ENCODE data around the gene XBP1. TPM values are rescaled to one million over a fixed set of nuclear protein-coding genes. Genes with fewer than 3 reads are reported as not detected.

XBP1 gene
- total RNA-seq, 1 experiment from 2014 or later, result 81.3 TPM

DNA sequence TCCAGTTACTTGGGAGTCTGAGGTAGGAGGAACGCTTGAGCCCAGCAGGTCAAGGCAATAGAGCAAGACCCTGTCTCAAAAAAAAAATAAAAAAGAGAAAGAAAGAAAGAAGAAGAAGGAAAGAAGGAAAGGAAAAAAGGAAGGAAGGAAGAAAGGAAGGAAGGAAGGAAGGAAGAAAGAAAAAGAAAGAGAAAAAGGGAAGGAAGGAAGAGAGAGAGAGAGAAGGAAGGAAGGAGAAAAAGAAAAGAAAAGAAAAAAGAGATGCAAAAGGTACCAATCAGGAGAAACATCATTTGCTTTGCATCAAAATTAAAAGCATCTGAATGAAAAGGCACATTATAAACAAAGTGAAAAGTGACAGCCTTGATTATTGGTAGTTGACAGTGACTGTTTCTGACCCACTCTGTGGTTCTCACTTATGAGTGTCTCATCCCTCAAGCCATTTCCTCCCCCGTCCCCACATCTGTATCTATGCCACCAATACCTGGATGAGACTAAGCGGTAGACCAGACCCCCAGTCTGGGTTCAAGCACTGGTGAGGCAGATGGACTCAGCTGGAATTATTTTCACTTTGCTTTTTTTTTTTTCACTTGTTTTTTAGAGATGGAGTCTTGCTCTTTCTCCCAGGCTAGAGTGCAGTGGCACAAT, 33.0 kb upstream of the XBP1 start:
- Histone ChIP-seq H2AFZ (ENCODE audit: low read depth, low read length, poor library complexity, severe bottlenecking) (no peak overlapping the region), H3K9me3 (ENCODE audit: control insufficient read depth in 1 of 2, insufficient read depth in 1 of 2, low read depth in 1 of 2, low read length in 2 of 2) (no peaks in the 10 kb centered on the region), H4K20me1 (ENCODE audit: insufficient read depth) (no peaks in the 10 kb centered on the region), H3K79me2 (ENCODE audit: insufficient read depth, low read length) (no peaks in the 10 kb centered on the region), H3K9me2 (ENCODE audit: insufficient read depth) (no peaks in the 10 kb centered on the region), H3K9ac (ENCODE audit: low read length) (no peak overlapping the region), H3K4me3 (replicated peaks in 1 of 2; ENCODE audit: low read depth in 1 of 2, low read length in 2 of 2) (no peak overlapping the region), H3K27me3 (ENCODE audit: insufficient read depth, low read length) (no peaks in the 10 kb centered on the region), H3K36me3 (ENCODE audit: control insufficient read depth in 1 of 2, insufficient read depth in 2 of 2, low read length in 2 of 2) (no peaks in the 10 kb centered on the region), H3K4me2 (ENCODE audit: low read length) (no peak overlapping the region), H3K4me1 (ENCODE audit: control insufficient read depth in 1 of 2, insufficient read depth in 2 of 2, low read length in 2 of 2) (no peaks in the 10 kb centered on the region), H3K27ac (ENCODE audit: low read depth, low read length) (no peak overlapping the region)
- ChIA-PET CTCF (no interaction called here), RAD21 (ENCODE audit: low non-redundant PET in 1 of 2, low total read pairs in 2 of 2, uncharacterized antibody in 2 of 2, unreplicated experiment in 2 of 2) (no interaction called here), POLR2A (no interaction called here)
- intact Hi-C loops (cut with micrococcal nuclease), result no loop called here
- DNase-seq (ENCODE audit: low read depth, low spot score) (no peak), ATAC-seq (no peak)
- BruUV-seq (replicated peaks), result no TSS peak
- TF ChIP-seq, protein P1, sequence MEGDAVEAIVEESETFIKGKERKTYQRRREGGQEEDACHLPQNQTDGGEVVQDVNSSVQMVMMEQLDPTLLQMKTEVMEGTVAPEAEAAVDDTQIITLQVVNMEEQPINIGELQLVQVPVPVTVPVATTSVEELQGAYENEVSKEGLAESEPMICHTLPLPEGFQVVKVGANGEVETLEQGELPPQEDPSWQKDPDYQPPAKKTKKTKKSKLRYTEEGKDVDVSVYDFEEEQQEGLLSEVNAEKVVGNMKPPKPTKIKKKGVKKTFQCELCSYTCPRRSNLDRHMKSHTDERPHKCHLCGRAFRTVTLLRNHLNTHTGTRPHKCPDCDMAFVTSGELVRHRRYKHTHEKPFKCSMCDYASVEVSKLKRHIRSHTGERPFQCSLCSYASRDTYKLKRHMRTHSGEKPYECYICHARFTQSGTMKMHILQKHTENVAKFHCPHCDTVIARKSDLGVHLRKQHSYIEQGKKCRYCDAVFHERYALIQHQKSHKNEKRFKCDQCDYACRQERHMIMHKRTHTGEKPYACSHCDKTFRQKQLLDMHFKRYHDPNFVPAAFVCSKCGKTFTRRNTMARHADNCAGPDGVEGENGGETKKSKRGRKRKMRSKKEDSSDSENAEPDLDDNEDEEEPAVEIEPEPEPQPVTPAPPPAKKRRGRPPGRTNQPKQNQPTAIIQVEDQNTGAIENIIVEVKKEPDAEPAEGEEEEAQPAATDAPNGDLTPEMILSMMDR (IDR thresholded peaks at IDR 0.05 in 2 of 3, conservative IDR thresholded peaks at IDR 0.05 in 1 of 3; ENCODE audit: borderline replicate concordance in 1 of 3, insufficient read depth in 1 of 3, low read depth in 2 of 3, low read length in 2 of 3), result no peak
- TF ChIP-seq, protein P2, sequence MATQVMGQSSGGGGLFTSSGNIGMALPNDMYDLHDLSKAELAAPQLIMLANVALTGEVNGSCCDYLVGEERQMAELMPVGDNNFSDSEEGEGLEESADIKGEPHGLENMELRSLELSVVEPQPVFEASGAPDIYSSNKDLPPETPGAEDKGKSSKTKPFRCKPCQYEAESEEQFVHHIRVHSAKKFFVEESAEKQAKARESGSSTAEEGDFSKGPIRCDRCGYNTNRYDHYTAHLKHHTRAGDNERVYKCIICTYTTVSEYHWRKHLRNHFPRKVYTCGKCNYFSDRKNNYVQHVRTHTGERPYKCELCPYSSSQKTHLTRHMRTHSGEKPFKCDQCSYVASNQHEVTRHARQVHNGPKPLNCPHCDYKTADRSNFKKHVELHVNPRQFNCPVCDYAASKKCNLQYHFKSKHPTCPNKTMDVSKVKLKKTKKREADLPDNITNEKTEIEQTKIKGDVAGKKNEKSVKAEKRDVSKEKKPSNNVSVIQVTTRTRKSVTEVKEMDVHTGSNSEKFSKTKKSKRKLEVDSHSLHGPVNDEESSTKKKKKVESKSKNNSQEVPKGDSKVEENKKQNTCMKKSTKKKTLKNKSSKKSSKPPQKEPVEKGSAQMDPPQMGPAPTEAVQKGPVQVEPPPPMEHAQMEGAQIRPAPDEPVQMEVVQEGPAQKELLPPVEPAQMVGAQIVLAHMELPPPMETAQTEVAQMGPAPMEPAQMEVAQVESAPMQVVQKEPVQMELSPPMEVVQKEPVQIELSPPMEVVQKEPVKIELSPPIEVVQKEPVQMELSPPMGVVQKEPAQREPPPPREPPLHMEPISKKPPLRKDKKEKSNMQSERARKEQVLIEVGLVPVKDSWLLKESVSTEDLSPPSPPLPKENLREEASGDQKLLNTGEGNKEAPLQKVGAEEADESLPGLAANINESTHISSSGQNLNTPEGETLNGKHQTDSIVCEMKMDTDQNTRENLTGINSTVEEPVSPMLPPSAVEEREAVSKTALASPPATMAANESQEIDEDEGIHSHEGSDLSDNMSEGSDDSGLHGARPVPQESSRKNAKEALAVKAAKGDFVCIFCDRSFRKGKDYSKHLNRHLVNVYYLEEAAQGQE (IDR thresholded peaks at IDR 0.05; ENCODE audit: low read depth), result no peak
- TF ChIP-seq JUND (IDR thresholded peaks at IDR 0.05), result no peak
- no peak for TF ChIP-seq POLR2AphosphoS5 (IDR thresholded peaks at IDR 0.05; ENCODE audit: low read depth, low read length)
- no peak for TF ChIP-seq CBX3 (IDR thresholded peaks at IDR 0.05; ENCODE audit: low read depth)
- TF ChIP-seq ZNF274 (IDR thresholded peaks at IDR 0.05; ENCODE audit: low read depth, low read length), result no peak
- no peak for TF ChIP-seq EZH2phosphoT487 (IDR thresholded peaks at IDR 0.05; ENCODE audit: borderline replicate concordance)
- TF ChIP-seq, protein P3, sequence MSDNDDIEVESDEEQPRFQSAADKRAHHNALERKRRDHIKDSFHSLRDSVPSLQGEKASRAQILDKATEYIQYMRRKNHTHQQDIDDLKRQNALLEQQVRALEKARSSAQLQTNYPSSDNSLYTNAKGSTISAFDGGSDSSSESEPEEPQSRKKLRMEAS (IDR thresholded peaks at IDR 0.05), result no peak
- TF ChIP-seq, protein P4, sequence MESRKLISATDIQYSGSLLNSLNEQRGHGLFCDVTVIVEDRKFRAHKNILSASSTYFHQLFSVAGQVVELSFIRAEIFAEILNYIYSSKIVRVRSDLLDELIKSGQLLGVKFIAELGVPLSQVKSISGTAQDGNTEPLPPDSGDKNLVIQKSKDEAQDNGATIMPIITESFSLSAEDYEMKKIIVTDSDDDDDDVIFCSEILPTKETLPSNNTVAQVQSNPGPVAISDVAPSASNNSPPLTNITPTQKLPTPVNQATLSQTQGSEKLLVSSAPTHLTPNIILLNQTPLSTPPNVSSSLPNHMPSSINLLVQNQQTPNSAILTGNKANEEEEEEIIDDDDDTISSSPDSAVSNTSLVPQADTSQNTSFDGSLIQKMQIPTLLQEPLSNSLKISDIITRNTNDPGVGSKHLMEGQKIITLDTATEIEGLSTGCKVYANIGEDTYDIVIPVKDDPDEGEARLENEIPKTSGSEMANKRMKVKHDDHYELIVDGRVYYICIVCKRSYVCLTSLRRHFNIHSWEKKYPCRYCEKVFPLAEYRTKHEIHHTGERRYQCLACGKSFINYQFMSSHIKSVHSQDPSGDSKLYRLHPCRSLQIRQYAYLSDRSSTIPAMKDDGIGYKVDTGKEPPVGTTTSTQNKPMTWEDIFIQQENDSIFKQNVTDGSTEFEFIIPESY (IDR thresholded peaks at IDR 0.05; ENCODE audit: extremely low read depth, insufficient replicate concordance, low read length), result no peak
- no peak for TF ChIP-seq EGR1 (IDR thresholded peaks at IDR 0.05; ENCODE audit: low read depth)
- no peak for TF ChIP-seq ZFX (IDR thresholded peaks at IDR 0.05)
- no peak for TF ChIP-seq SP1 (IDR thresholded peaks at IDR 0.05; ENCODE audit: low read depth)
- no peak for TF ChIP-seq SIN3A (IDR thresholded peaks at IDR 0.05; ENCODE audit: low read depth)
- TF ChIP-seq RAD21 (IDR thresholded peaks at IDR 0.05; ENCODE audit: low read depth), result no peak
- TF ChIP-seq, protein P5, sequence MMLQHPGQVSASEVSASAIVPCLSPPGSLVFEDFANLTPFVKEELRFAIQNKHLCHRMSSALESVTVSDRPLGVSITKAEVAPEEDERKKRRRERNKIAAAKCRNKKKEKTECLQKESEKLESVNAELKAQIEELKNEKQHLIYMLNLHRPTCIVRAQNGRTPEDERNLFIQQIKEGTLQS (IDR thresholded peaks at IDR 0.05), result no peak
- no peak for TF ChIP-seq ELF1 (IDR thresholded peaks at IDR 0.05; ENCODE audit: borderline replicate concordance, low read depth)
- TF ChIP-seq EZH2 (IDR thresholded peaks at IDR 0.05), result no peak
- TF ChIP-seq SRF (IDR thresholded peaks at IDR 0.05; ENCODE audit: low read depth), result no peak
- TF ChIP-seq FOSL1 (IDR thresholded peaks at IDR 0.05; ENCODE audit: low read depth), result no peak
- no peak for TF ChIP-seq YY1 (IDR thresholded peaks at IDR 0.05; ENCODE audit: extremely low read depth, insufficient replicate concordance, low read depth, low read length)
